Activated CD4-positive, CD25-positive, alpha-beta regulatory T cell treated with anti-CD3 and anti-CD28 coated beads, Interleukin-2, amount 50 U/mL, for 72 hours (primary cell): ENCODE measurements around the gene SCTR.

ENCODE experiments used
- DNase-seq: peaks from one replicate; pipeline ENCODE4 v3.0.0; 2021

The SCTR gene

DNA sequence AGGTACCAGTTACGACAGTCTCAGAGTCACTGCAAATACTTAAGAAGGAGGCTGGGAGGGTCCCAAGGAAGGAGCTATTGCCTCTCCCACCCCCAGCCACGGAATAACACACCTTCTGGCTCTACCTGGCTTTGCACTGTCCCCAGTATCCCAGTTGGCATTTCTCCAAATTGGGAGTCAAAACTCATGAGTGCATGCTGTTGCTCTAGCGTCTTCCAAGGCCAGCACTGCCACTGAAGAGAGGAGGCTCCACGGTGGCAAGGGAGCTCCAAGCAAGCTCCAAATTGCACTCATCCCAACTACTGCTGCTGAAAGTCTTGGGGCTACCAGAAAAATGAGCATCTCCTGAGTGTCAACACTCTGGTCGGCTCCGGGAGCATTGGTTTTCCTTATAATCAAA lies 1.6 kb downstream of the SCTR start:
- no peak for DNase-seq

GRCh38 chr2:119521433-119522050 lies 2.7 kb downstream of the SCTR start:
- no peak for DNase-seq

- no peak for DNase-seq
These were observed 3.4 kb downstream of the SCTR start for GRCh38 chr2:119520696-119521432.

- DNase-seq = no peak
These were observed 5.2 kb downstream of the SCTR start for GRCh38 chr2:119519057-119519408.

GRCh38 chr2:119518401-119519056 lies 5.8 kb downstream of the SCTR start:
- DNase-seq = no peak

GRCh38 chr2:119517433-119517832 lies 6.8 kb downstream of the SCTR start:
- DNase-seq = no peak

- no peak for DNase-seq
These were observed 8.2 kb downstream of the SCTR start for GRCh38 chr2:119516121-119516520.

GRCh38 chr2:119513832-119514231 lies 10.5 kb downstream of the SCTR start:
- no peak for DNase-seq

- no peak for DNase-seq
These were observed 11.3 kb downstream of the SCTR start for GRCh38 chr2:119512946-119513345.

DNA sequence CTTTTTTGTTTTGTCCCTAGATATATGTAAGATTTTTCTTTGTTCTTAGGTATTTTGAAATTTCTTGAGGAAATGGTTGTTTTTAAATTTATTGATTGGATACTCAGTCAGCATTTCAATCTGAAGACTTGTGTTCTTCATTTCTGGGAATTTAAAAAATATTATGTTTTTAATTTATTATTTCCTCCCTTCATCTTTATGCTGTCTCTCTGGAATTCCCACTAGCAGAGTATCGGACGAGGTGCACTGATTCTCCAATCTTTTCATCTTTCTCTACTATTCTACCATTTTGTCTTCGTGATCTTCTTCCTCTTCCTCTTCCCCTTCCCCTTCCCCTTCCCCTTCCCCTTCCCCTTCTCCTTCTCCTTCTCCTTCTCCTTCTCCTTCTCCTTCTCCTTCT lies 12.3 kb downstream of the SCTR start:
- no peak for DNase-seq

DNA sequence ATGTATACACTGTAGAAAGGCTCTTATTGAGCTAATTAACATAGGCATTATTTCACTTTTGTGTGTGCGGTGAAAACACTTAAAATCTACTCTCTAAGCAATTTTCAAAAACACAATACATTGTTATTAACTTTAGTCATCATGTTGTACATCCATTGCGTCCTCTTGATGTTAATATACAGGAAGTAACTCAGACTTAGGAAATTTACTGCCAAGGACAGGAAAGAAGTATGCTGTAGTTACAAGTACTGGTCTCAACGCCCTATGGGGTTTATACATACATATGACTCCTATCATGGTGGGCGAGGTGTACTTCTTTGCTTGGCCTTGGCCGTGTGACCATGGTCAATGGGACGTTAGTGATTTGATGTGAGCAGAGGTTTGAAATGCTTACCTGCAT lies 15.5 kb downstream of the SCTR start:
- DNase-seq = no peak

GRCh38 chr2:119496682-119497081 lies 27.6 kb downstream of the SCTR start:
- DNase-seq = no peak

- DNase-seq = no peak
These were observed 28.3 kb downstream of the SCTR start for GRCh38 chr2:119495948-119496347.

- DNase-seq = no peak
These were observed 30.0 kb downstream of the SCTR start for GRCh38 chr2:119494163-119494790.

DNA sequence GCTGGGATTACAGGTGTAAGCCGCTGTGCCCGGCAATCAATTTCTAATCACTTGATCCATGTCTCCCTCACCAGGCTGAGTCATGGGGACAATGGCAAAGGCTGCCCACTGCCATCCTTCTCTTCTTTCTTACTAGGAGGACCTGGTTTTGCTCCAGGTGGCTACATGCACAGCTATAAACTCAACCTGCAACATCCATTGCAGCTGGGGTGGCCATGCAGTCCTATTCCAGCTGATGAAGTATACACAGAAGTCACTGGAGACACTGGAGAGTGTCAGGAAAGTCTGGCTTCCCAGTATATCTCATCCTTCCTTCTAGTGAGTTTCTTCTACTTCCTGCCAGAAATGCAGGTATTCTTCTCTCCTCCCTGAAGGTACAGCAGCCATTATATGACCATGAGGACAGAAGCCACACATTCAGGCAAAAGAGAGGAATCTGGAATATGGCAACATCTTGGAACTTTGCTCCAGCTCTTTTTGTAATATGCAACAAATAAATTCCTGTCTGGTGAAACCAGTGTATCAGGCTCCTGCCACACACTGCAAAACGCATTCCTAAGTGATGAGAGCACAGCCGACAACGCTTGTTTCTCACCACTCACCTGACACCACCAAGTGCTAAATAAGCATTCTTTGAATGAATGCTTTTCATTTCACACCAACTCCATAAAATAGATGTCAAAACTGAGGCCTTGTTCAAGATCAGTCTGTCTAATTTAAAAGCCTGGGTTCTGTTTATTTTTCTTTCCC lies 32.3 kb downstream of the SCTR start:
- DNase-seq = no peak

GRCh38 chr2:119490653-119491195 lies 33.6 kb downstream of the SCTR start:
- DNase-seq = no peak

- no peak for DNase-seq
These were observed 34.2 kb downstream of the SCTR start for GRCh38 chr2:119490106-119490505.

DNA sequence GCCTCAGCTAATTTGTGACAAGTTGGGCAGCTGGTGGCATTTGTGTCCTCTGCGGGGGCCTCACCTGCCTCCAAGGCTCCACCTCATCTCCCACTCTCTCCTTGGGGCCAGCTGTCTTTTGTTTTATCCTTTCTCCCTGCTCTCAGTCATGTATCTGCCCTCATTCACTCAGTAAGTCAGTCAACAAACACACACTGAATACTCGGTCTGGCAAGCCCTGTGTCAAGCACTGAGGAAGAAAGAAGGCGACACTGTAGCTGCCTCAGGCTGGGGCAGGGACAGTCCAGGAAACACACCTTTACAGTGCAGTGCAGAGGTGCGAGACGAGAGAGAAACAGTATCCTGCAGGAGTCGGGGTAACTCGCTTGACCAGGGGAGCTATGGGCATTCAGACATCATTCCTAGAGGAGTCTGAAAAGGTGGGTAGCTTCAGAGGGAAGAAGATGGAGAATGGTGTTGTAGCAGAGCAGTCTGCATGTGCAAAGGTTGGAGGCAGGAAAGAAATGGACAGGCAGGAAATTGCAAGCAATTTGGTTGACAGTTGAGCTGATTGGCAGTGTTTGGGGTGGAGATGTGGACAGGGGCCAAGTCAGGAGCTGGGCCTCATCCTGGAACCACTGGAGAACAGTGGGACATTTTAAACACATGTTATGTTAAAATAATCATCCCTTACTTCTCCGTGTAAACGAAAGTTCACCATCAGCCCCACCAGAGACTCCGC lies 34.9 kb downstream of the SCTR start:
- no peak for DNase-seq

DNA sequence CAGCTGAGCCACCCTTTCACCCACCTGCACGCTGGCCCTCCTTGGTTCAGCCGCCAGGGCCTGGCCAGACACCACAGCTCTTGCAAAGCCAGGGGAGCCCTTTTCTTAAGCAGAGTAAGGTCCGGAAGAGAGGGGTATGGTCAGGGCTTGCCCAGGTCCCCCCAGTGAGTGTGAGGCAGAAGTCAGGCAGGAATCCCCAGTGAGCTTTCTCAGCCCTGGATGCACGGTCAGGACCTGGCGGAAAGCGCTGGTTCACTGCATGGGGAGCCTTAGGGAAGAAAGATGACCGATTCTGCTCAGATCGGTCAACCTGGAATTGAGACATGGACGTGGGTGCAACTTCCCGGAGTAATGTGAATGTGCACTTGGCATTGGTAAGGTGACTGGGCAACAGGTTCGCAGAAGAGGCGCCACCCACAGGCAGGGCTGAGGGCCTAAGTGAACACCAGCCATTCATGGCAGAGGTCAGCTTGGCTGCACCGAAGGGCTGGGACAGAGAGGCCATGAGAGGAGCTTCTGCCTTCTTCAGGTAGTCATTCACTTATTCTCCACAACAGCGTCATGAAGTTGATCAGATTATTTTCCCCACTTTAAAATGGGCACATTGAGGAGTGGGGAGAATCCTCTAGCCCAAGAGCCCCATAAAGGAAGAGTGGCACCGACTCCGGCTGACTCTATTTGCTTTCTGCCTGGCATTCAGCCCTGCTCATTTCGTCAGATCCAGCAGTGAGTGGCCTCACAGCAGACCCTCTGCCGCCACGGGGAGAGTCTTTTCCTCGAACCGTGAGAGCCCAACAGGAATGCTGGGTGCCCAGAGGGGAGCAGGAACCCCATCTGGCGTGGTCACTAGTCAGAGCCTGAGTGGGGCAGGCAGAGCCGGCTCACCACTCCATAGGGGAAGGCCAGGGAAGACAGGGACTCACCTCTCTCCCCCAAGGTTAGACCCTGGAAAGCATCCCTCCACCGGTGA lies 35.8 kb downstream of the SCTR start:
- DNase-seq = no peak

- DNase-seq = no peak
These were observed 36.6 kb downstream of the SCTR start for GRCh38 chr2:119487434-119488244.
